Right lung (tissue), 5 donors: Measurements from ENCODE around the gene CYS1. TPM values are rescaled to one million over a fixed set of nuclear protein-coding genes. Genes with fewer than 3 reads are reported as not detected.
"Not testable (repeated sequence)": the region's sequence is repeated elsewhere in the genome, so short reads cannot be mapped to it uniquely, and the experiment has no call there.

Source experiments
- DNase-seq, 2 donors: peaks; one replicate each; pipeline ENCODE4 v3.0.0-alpha.2; 2013
- polyA plus RNA-seq, 5 donors: library from polyadenylated mRNA; unstranded; fragments of 120-200 nt; gene quantifications; one replicate each; pipeline versions ENCODE4 v1.2.1 to v1.2.3, GENCODE V29; 2013; ENCODE audit warnings: inconsistent platforms in 1 of 5, low replicate concordance in 1 of 5; ENCODE audit not compliant: insufficient read length in 5 of 5, insufficient read depth in 1 of 5

Gene CYS1
- polyA plus RNA-seq, 5 donors = 11.3 to 18.7 (median 14.4) TPM

GRCh38 chr2:10096641-10097040, 16.4 kb upstream of the CYS1 start:
- DNase-seq = no peak

- no peak for DNase-seq
Observed at GRCh38 chr2:10095175-10095574, 15.0 kb upstream of the CYS1 start.

GRCh38 chr2:10094271-10094814, 14.1 kb upstream of the CYS1 start:
- DNase-seq = no peak

DNA sequence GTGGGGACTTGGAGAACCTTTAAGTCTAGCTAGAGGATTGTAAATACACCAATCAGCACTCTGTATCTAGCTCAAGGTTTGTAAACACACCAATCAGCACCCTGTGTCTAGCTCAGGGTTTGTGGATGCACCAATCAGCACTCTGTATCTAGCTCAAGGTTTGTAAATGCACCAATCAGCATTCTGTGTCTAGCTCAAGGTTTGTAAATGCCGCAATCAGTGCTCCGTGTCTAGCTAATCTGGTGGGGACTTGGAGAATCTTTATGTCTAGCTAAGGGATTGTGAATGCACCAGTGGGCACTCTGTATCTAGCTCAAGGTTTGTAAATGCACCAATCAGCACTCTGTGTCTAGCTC, 11.7 kb upstream of the CYS1 start:
- DNase-seq = not testable (repeated sequence)

DNA sequence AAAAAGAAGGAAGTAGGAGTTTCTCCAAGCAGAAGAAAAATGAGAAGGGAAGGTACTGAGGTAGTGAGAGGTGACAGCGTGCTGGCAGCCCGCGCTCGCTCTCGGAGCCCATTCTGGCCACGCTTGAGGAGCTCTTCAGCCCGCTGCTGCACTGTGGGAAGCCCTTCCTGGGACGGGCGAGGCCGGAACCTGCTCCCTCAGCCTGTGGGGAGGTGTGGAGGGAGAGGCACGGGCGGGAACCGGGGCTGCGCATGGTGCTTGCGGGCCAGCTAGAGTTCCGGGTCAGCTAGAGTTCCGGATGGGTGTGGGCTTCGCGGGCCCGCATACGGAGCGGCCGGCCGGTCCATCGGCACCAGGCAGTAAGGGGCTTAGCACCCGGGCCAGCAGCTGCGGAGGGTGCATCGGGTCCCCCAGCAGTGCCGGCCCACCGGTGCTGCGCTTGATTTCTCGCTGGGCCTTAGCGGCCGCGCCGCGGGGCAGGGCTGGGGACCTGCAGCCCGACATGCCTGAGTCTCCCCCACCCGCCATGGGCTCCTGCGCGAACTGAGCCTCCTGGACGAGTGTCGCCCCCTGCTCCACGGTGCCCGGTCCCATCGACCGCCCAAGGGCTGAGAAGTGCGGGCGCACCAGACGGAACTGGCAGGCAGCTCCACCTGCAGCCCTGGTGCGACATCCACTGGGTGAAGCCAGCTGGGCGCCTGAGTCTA, 11.1 kb upstream of the CYS1 start:
- no peak for DNase-seq

GRCh38 chr2:10089565-10090190, 9.5 kb upstream of the CYS1 start:
- no peak for DNase-seq

GRCh38 chr2:10087360-10087759, 7.1 kb upstream of the CYS1 start:
- no peak for DNase-seq

- DNase-seq = no peak
Observed at GRCh38 chr2:10086950-10087349, 6.7 kb upstream of the CYS1 start.

- no peak for DNase-seq
Observed at GRCh38 chr2:10085668-10086059, 5.5 kb upstream of the CYS1 start.

- no peak for DNase-seq
Observed at GRCh38 chr2:10085043-10085667, 4.9 kb upstream of the CYS1 start.

DNA sequence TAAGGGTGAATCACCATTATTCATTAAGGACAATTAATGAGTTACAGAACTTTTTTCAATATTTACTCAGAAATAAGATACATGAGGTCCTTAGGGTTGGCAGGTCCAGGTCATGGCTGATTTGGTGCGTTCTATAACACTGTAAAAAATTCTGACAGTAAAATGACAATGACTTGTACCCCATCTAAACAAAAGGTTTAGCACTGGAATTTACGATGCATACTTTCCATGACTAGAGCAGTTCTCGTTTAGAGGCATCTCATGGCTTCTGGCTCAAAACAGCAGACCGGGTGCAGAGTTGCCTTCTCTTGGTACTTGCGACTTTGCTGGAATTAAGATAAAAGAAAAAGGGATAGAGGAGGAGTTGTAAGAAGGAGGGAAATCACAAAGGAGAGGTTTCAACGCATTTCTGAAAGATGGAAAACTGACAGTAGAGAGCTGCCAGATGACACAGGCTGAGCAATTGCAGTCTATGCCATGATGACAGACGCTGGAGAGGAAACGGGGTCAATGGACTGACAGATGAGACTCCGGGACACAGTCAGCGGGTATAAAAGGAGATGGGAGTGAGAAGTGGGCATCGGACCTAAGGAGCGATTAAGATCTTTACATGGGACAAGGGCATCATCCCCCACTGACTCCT, 4.1 kb upstream of the CYS1 start:
- no peak for DNase-seq

- DNase-seq = no peak
Observed at GRCh38 chr2:10083692-10084211, 3.5 kb upstream of the CYS1 start.

- no peak for DNase-seq
Observed at GRCh38 chr2:10083046-10083445, 2.8 kb upstream of the CYS1 start.

DNA sequence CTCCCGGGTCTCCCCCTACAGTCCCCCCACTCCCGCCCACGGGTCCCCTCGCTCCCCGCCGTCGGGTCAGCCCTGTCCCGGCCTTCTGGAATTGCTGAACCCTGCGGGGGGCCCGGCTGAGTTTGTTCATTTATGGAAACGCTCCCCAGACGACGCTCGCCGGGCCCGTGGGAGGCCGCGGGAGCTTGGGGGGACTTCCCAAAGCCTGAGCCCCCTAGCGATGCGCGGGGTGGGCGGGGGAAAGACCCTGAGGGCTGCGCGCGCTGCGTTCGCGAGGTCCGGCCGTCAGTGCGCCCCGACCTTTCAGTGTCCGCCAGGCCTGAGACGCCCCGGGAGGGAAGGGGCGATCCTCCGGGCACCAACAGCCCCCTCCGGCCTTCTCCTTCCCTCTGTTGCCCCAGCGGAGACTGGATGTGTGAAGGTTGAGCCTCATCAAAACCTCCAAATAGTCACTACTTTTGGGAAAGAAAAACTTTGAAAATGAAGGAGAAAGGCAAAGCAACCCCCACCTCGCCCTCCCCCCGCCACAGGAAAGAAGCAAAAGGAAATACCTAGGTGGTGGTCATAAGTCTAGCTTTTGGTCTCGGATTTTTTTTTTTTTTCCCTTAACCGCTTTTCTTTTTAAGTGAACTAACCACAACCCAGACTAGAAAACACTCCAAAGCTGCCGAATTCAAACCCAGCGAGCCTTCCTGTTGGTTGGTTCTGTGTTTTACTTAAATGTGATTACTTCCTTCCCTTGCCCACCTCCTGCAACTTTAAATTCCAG, 509 bp upstream of the CYS1 start:
- no peak for DNase-seq

DNA sequence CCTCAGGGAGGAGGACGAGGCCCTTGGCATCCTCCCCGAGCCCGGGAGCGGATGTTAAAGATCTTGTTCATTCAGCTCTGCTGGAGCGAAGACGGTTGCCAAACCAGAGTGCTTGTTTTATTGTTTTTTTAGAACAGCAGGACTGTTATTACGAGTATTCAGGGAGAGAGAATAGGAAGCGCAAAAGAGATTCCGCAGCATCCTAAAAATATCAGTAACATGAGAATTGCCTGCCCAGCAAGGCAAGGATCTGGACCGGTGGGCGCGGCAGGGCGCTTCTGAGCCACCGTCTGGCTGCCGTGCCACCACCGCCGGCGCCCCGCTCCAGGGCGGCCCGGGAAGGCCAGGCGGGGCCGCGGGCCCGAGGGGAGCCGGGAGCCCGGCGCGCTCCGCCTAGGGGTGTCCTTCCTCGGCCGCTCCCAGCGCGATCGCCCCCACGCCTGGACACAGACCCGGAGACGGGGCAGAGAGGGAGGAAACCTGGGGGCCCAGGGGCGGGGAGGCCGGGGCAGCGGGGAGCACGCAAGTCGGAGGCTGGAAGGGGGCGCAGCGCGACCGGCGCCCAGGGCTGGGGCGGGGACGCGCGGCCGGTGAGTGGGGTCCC, 843 bp downstream of the CYS1 start:
- DNase-seq = peak; percentile 58 to 68

DNA sequence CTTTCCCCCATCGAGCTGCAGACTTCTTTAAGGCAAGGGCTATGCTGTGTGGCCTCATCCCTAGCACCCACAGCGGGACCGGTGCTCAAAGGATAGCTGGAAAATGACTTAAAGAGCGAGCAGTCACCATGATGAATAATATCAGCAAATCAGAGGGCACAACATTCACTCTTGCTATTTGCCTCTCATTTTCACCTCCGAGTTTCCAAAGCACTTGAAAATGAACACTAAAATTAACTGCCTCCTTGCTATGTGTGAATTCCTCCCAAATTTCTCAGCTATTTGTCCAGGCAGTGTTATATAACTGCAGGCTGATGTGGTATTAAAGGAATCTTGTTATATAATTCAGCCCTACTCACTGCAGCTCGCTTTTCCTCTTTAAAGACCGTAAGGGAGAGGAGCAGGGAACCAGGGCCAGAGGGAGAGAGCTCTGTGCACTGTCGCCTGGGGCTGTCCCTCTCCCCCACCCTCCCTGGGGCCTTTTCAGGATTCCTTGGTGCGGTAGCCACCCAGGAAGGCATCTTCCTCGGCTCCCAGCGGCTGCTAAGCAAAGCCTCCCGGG, 1.4 kb downstream of the CYS1 start:
- DNase-seq = no peak

DNA sequence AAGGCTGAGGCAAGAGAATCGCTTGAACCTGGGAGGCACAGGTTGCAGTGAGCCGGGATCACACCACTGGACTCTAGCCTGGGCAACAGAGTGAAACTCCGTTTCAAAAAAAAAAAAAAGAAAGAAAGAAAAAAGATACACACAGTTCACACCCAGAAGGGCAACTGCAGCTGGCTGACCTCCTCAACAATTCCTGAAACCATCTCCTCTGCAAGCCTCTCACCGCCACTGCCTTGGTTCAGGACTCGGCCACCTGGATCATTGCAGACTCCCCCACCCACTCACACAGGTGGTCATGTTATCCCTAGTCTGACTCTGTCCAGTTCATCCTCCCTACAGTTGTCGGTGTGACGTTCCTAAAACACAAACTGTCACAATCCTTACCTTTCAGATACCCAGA, 2.2 kb downstream of the CYS1 start:
- DNase-seq = no peak

GRCh38 chr2:10076988-10077527, 3.2 kb downstream of the CYS1 start:
- no peak for DNase-seq

DNA sequence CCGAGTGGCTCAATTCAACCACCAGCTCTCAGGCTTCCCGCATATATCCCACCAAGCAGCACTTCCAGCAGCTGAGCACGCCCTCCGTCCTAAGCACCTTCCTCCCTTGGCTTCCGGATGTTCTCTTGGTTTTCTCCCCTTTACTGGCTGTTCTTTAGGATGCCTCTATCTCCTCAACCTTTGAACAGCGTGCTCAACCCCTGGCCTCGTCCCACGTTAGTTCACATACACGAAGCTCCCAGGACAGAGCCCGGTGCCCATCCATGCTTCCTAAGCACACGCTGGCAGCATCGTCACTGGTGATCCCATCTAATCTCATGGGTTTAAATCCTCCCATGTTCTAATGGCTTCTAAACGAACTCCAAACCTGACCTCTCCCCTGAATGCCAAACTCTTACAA, 3.7 kb downstream of the CYS1 start:
- no peak for DNase-seq

DNA sequence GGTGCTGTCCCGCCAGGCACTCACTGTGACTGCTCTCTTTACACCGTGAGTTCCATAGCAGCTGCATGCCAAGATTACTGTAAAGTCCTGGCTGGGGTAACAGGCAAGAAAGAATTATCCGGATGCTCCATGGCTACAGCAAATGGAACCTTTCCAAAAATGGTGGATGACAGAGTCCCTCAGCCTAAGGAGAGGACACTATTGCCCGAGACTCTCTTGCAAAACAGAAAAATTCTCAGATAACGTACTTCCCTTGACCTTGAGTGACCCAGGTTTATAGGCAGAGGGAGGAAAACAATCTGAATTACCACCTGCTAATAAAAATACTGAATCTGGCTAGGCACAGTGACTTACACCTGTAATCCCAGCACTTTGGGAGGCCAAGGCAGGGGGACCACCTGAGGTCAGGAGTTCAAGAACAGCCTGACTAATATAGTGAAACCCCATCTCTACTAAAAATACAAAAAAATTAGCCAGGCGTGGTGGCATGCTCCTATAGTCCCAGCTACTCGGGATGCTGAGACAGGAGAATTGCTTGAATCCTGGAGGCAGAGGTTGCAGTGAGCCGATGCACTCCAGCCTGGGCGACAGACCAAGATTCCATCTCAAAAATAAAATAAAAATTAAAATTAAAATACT, 4.5 kb downstream of the CYS1 start:
- no peak for DNase-seq
